NCI-H2107 treated with DMSO at 0.1 percent for 48 hours (cell line): ENCODE data around the gene SCFD2.

Experiments
- DNase-seq: peaks from one replicate; lab custom pipeline; 2025; ENCODE audit not compliant: unreplicated experiment; lab: John Stamatoyannopoulos, UW

Gene SCFD2

GRCh38 chr4:52863324-52863723 lies 502.5 kb downstream of the SCFD2 start:
- no peak for DNase-seq

GRCh38 chr4:52862639-52863161 lies 503.2 kb downstream of the SCFD2 start:
- no peak for DNase-seq

DNA sequence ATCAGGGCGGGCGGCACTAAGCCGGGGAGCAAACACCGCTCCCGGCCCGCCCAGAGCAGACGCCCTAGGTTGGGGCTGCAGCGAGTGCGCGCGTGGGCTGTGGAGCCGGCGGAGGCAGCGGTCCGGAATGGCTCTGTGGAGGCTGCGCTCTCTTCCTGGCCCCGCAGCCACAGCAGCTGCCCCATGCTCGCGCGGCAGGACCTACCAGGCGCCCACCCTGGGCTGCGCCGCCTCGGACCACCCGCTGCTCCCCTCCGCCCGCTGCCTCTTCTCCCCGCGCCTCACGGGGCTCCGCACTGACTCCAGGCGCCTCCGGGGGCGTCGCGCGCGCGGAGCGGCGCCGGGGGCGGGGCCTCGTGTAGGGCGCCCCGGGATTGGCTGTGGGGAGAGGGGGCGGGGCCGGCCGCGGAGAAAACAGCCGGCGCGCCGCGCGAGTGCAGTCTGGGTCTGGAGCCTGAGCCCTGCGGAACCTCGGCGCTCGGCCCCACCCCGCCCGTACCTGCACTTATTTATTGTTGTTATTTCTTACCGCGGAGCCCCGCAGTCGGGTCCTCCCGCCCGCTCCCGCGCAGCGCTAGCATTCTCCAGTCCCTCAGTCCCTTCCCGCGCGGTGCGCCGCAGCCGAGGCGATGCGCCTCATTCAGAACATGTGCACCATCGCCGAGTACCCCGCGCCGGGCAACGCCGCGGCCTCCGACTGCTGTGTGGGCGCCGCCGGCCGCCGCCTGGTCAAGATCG lies 503.8 kb downstream of the SCFD2 start, which contains the start of gene RASL11B:
Gene RASL11B (plus strand): TSS at position 439 of the 738 bp plus-strand sequence. CDS start 191 bp downstream, at position 630.
- peak; percentile 50 for DNase-seq

- DNase-seq = no peak
Measured at GRCh38 chr4:52861171-52861823, 504.6 kb downstream of the SCFD2 start.

DNA sequence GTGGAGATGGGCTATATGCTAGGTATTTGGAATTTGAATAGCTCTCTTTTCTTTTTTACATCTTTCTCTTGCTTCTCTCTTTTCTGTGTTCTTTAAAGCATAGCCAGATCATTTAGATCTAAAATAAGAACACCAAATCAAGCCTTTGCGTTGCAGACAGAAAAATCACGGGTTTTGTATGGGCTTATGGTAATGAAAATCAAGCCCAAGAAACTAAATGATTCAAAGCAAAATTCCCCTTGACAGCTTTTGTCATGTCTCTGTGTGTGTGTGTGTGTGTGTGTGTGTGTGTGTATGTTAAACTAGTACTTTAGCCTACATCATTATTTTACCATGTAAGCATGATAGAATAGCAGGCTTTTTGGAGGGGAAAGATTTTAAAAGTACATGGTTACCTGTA lies 505.5 kb downstream of the SCFD2 start:
- no peak for DNase-seq

- no peak for DNase-seq
Measured at GRCh38 chr4:52856801-52857200, 509.1 kb downstream of the SCFD2 start.

- no peak for DNase-seq
Measured at GRCh38 chr4:52853351-52853750, 512.5 kb downstream of the SCFD2 start.

- DNase-seq = no peak
Measured at GRCh38 chr4:52852711-52853110, 513.1 kb downstream of the SCFD2 start.

DNA sequence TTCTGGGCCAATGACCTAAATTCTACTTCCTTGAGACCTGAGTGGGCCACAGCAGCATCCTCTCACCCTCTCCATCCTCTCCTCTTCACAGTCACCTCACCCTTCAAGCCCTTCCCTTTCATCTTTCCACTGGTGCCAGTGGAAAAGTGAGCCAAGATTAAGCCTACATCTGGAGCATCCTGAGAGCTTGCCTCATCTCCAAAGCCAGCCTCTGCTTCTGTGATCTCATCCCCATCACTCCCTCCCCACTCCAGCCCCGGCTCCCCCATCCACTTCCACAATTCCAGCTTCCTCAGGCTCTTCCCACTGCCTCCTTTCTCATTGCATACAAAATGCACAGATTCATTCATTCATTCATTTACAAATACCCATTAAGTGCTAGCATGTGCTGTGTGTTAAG lies 513.8 kb downstream of the SCFD2 start:
- DNase-seq = no peak

DNA sequence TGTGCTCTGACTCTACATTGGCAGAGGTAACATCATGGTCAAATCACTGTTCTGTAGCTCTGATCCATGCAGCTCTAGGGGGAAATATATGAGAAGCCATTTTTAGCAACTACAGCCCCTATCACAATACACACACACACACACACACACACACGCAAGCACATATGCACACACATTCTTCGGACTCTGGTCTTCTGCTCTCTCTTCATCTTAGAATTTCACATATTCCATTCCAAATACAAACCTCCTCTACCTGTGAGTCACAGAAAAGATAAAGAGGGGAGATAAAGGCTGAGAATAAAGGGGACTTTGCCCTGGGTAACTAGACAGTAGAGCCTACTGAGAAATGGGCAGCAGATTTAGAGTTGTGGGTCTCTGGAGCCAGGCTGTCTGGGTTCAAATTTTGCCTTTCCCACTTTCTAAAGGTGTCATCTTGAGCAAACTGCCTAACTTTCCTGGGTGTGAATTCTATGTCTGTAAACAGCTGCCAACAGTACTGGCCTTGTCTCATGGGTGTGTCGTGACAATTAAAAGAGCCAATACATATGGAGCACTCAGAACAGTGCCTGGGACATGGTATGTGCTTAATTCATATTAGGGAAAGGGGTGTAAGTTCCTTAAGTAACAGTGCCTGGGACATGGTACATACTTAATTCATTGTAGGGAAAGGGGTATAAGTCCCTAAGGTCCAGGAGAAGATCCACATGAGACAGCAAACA lies 515.3 kb downstream of the SCFD2 start:
- no peak for DNase-seq

- no peak for DNase-seq
Measured at GRCh38 chr4:52848254-52848653, 517.6 kb downstream of the SCFD2 start.

GRCh38 chr4:52846502-52846901 lies 519.4 kb downstream of the SCFD2 start:
- no peak for DNase-seq

GRCh38 chr4:52844596-52844995 lies 521.3 kb downstream of the SCFD2 start:
- DNase-seq = no peak

- no peak for DNase-seq
Measured at GRCh38 chr4:52843958-52844357, 521.9 kb downstream of the SCFD2 start.

GRCh38 chr4:52843351-52843750 lies 522.5 kb downstream of the SCFD2 start:
- no peak for DNase-seq

- no peak for DNase-seq
Measured at GRCh38 chr4:52842792-52843191, 523.1 kb downstream of the SCFD2 start.

GRCh38 chr4:52841682-52842456 lies 524.0 kb downstream of the SCFD2 start:
- no peak for DNase-seq

DNA sequence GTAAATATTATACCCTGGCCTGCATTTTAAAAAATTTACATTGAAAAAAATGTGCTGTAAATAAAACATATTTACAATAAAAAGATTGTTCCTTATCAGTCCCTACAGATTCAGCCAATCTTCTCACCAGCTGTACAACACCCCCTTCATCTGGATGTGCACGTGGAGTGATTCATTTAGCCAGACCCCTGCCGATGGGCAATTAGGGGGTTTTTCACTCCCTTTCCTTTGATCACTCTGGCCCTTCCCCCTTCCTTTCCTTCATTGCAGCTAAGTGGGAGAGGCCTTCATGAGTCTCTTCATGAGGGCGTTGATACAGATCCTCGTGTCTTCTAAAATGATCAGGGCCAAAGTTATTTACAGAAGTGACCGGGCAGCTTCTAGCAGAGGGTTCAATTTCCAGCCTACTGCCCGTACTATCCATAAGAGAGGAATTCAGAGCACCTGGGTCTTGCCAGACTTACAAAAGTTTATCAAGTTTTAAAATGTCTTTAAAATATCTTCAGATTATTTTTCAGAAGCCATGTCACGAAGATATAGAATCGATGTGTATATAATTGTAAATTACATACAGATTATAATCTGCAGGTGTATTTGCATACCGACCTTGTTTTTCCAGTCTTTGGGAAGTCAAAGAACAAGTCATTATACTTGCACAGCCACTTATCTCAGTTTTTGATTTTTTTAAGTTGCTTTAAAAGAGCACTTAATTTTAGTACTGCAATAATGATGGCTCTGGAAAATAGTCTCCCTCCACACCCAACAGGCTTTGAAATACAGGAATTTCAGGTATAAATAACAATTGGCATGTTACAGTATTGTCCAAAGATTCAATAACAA lies 525.1 kb downstream of the SCFD2 start:
- DNase-seq = no peak

DNA sequence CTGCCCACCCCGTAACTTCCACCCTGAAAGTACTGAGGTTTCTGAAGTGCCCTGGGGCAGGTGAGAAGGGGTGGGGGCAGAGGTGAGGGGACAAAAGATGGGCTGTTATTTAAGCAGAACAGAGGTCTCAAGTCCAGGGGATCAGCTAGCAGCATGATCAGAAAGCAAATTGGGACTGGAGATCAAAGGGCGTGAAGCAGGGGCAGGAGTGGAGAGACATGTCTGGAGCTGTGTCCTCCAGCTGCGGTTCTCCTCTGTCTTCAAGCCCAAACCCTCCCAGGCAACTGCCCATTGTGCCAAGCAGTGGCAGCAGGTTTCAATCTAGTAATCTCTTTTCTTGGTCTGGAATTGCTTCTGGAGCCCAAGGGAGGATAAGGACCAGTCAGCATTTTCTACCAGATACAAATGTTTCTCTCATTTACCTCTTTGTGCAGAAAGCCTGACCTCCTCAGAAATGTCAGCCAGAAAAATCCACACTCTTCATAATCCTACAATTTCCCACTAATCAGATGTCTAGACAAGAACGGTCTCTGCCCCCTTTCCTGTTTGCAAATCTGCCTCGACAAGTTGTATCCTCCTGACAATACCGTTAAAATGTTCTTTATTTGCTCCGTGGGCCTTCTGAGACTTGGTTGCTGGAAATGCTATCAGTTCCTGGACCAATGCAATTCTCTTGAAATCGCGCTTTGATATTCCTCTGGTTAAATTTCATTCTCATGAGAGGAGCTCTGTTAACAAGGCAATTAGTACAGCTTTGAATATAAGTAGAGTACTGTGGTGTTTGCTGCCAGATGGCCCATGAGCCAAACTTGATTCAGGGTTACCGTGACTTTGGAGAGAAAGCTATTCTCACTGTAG lies 526.9 kb downstream of the SCFD2 start:
- DNase-seq = no peak
